ENCODE measurements around the gene COMT. TPM values are rescaled to one million over a fixed set of nuclear protein-coding genes. Genes with fewer than 3 reads are reported as not detected.

COMT gene
- total RNA-seq, 6 donors from 2014 or later, result 136 to 475 (median 272) TPM

GRCh38 chr22:19913337-19913936, 28.1 kb upstream of the COMT start:
- Histone ChIP-seq H3K27me3 (no peaks in the 10 kb centered on the region), H3K4me3 (no peak overlapping the region), H3K9me3 (no peaks in the 10 kb centered on the region), H3K36me3 (peaks cover 39 to 76% (median 67%) of the 10 kb centered on the region in 4 donors), H3K4me1 (no peaks in the 10 kb centered on the region), H3K27ac (no peak overlapping the region)
- ATAC-seq (ENCODE audit: low FRiP score in 2 of 2) (no peak), DNase-seq (no peak)
- 83 to 91% methylated on average over 5 to 6 of the region's 6 CpGs for WGBS, 2 donors
- TF ChIP-seq POLR2A (IDR thresholded peaks at IDR 0.05) (no peak), EP300 (IDR thresholded peaks at IDR 0.05) (no peak), POLR2AphosphoS5 (IDR thresholded peaks at IDR 0.05) (no peak)
- TF ChIP-seq, protein P1, sequence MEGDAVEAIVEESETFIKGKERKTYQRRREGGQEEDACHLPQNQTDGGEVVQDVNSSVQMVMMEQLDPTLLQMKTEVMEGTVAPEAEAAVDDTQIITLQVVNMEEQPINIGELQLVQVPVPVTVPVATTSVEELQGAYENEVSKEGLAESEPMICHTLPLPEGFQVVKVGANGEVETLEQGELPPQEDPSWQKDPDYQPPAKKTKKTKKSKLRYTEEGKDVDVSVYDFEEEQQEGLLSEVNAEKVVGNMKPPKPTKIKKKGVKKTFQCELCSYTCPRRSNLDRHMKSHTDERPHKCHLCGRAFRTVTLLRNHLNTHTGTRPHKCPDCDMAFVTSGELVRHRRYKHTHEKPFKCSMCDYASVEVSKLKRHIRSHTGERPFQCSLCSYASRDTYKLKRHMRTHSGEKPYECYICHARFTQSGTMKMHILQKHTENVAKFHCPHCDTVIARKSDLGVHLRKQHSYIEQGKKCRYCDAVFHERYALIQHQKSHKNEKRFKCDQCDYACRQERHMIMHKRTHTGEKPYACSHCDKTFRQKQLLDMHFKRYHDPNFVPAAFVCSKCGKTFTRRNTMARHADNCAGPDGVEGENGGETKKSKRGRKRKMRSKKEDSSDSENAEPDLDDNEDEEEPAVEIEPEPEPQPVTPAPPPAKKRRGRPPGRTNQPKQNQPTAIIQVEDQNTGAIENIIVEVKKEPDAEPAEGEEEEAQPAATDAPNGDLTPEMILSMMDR (IDR thresholded peaks at IDR 0.05), result no peak

- WGBS, 2 donors, result 95 to 96% methylated on average over 9 of the region's 9 CpGs
- Histone ChIP-seq H3K36me3 (peaks cover 39 to 81% (median 70%) of the 10 kb centered on the region in 4 donors), H3K4me3 (no peak overlapping the region), H3K4me1 (no peaks in the 10 kb centered on the region), H3K9me3 (no peaks in the 10 kb centered on the region), H3K27me3 (no peaks in the 10 kb centered on the region), H3K27ac (no peak overlapping the region)
- TF ChIP-seq EP300 (IDR thresholded peaks at IDR 0.05) (no peak), POLR2A (IDR thresholded peaks at IDR 0.05) (no peak), POLR2AphosphoS5 (IDR thresholded peaks at IDR 0.05) (no peak)
- TF ChIP-seq, protein P1 (IDR thresholded peaks at IDR 0.05), result no peak
- ATAC-seq (ENCODE audit: low FRiP score in 2 of 2) (no peak), DNase-seq (no peak)
These were observed 27.2 kb upstream of the COMT start for GRCh38 chr22:19914201-19914943.

GRCh38 chr22:19915287-19915954, 26.2 kb upstream of the COMT start:
- no peak for DNase-seq
- TF ChIP-seq POLR2AphosphoS5 (IDR thresholded peaks at IDR 0.05) (no peak), EP300 (IDR thresholded peaks at IDR 0.05) (no peak), POLR2A (IDR thresholded peaks at IDR 0.05) (no peak)
- TF ChIP-seq, protein P1 (IDR thresholded peaks at IDR 0.05), result no peak
- peaks cover 39 to 82% (median 72%) of the 10 kb centered on the region in 4 donors for H3K36me3 ChIP-seq
- WGBS, 2 donors, result 83 to 85% methylated on average over 10 to 13 of the region's 13 CpGs
- no peaks in the 10 kb centered on the region for H3K9me3 ChIP-seq
- H3K27ac ChIP-seq, result no peak overlapping the region
- no peaks in the 10 kb centered on the region for H3K4me1 ChIP-seq
- no peaks in the 10 kb centered on the region for H3K27me3 ChIP-seq
- ATAC-seq (ENCODE audit: low FRiP score in 2 of 2), result no peak
- no peak overlapping the region for H3K4me3 ChIP-seq

DNA sequence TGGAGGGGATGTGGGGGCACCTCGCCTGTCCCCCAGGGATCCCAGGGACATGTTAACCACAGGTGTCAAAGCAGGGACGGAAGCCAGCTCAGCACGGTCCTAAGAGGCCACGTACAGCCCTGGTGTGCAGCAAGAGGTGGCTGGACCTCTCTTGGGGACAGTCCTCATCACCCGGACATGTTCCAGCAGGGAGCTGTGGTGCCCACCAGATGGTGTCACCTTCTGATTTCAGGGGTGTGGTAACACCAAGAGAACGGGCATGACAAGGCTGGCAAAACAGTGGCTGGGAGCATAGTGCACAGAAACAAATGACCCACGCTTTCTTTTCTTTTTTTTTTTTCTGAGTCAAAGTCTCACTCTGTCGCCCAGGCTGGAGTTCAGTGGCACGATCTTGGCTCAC, 25.6 kb upstream of the COMT start:
- ATAC-seq (ENCODE audit: low FRiP score in 2 of 2) (no peak), DNase-seq (no peak)
- Histone ChIP-seq H3K36me3 (peaks cover 39 to 80% (median 71%) of the 10 kb centered on the region in 4 donors), H3K27ac (no peak overlapping the region), H3K27me3 (no peaks in the 10 kb centered on the region), H3K9me3 (no peaks in the 10 kb centered on the region), H3K4me1 (no peaks in the 10 kb centered on the region), H3K4me3 (no peak overlapping the region)
- WGBS, 2 donors, result 85 to 86% methylated on average over 5 to 9 of the region's 9 CpGs
- TF ChIP-seq, protein P1 (IDR thresholded peaks at IDR 0.05), result no peak
- TF ChIP-seq EP300 (IDR thresholded peaks at IDR 0.05), result no peak
- TF ChIP-seq POLR2A (IDR thresholded peaks at IDR 0.05), result no peak
- no peak for TF ChIP-seq POLR2AphosphoS5 (IDR thresholded peaks at IDR 0.05)

All from upper lobe of left lung (tissue), 6 donors.